NK-92 treated with Interleukin-12 subunit alpha and Interleukin-12 subunit beta, amount 100 ng/mL, for 24 hours (cell line): ENCODE results near the gene ZNF276.

Experiments
- DNase-seq: peaks from one replicate; lab custom pipeline; 2025; lab: John Stamatoyannopoulos, UW

Gene ZNF276

DNA sequence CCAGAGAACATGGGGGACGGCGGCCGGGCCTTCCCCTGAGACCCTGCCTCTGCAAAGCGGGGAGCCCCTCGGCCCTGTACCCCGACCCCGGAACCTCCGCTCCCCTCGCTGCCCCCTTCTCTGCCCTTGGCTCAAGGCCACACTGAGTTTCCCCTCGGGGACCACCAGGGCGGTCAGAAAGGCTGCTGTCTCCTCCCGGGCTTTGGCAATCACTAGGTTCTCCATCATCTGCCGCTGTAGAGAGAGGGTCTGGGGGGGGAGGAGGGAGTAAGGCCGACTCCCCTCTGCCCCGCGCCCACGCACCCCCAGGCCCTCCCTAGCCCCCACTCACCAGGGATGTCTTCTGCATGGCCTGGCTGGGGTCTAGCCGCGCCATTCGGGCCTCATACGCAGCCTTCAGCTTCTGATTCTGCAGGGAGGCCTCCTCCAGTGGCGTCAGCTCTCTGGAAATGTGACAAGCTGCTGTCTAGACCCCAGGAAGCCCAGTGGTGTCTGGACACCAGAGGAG lies 9.0 kb upstream of the ZNF276 start:
- no peak for DNase-seq

DNA sequence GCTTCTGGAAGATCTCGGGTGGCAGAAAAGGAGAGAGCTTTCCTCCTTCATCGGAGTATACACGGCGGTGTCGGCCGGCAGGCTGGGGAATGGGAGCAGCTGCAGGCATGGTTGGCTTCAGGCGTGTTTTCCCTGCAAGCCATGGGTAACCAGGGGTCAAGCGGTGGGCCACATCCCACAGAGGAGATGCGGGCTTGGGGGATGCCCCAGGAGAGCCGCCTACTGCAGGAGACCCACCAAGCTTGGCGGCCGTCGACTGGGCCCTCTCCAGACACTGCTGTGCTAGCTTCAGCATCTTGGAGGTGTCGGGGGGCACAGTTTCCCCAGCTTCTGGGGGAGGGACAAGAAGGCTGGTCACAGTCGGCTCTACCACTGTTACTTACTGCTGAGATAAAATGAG lies 4.8 kb upstream of the ZNF276 start:
- no peak for DNase-seq

DNA sequence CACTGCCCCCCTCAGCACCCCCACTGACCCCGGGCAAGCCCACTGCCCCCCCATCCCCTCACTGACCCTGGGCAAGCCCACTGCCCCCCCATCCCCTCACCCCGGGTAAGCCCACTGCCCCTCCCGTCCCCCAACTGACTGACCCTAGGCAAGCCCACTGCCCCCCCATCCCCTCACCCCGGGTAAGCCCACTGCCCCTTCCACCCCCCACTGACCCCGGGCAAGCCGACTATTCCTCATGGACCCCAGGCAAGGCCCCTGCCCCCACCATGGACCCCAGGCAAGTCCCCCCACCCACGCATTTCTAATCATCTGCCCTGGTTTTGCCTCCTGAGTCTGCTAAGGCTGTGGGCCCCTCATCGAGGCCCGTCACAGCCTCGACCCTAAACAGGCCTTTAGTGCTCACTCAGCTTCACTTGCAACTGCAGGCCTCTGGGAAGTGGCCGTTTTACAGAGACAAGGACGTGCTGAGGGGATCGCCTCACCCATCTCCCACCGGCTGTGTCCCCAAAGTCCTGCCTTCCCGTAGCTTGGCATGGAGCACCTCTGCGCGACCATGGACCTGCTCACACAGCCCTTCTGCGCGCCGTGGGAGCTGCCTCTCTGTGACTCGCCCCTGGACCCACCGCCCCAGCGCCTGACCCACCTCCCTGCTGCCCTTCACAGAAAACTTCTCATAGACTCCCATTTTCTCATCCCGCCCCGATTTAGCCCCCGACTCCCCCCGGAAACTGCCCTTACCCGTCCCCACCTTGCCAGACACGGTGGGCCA lies 4.2 kb upstream of the ZNF276 start:
- DNase-seq, result no peak

DNA sequence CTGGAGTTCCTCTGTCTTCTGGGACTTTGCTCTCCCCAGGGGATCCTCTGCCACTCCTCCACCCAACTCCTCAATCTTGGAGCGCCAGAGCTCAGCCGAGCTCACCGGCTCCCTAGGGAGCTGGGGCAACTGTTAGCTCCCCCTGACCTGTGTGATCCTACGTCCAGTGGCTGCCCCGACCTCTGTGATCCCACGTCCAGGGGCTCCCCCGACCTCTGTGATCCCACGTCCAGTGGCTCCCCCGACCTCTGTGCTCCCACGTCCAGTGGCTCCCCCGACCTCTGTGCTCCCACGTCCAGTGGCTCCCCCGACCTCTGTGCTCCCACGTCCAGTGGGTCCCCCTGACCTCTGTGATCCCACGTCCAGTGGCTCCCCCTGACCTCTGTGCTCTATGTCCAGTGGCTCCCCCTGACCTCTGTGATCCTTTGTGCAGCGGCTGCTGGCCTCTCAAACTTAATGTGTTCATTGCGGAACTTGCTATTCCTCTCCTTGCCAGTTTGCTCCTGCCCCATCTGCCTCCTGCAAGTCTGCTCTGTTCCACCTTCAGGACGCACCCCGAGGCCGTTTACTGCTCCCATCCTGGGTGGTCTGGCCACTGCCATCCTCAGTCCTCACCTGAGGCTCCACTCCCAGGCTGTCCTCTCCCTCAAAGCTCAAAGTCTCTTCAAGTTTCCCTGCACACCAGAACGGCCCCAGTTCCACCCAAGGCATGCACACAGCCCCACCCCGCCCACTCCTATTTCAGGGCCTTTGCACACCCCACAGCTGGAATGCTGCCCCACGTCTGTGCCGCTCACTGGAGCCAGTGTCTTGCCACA lies 3.4 kb upstream of the ZNF276 start:
- DNase-seq, result no peak

DNA sequence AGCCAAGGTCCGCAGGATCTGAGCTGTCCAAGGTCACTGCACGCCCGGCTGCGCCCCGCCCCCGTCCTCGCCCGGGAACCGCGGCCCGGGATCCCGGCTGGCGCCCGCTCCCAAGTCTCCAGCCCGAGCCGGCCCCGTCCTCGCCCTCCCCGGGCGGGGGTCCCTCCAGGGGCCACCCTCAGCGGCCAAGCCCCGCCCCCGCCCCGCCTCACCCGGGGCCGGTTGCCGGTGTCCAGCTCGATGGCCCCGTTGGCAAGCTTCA lies 855 bp upstream of the ZNF276 start:
- no peak for DNase-seq

DNA sequence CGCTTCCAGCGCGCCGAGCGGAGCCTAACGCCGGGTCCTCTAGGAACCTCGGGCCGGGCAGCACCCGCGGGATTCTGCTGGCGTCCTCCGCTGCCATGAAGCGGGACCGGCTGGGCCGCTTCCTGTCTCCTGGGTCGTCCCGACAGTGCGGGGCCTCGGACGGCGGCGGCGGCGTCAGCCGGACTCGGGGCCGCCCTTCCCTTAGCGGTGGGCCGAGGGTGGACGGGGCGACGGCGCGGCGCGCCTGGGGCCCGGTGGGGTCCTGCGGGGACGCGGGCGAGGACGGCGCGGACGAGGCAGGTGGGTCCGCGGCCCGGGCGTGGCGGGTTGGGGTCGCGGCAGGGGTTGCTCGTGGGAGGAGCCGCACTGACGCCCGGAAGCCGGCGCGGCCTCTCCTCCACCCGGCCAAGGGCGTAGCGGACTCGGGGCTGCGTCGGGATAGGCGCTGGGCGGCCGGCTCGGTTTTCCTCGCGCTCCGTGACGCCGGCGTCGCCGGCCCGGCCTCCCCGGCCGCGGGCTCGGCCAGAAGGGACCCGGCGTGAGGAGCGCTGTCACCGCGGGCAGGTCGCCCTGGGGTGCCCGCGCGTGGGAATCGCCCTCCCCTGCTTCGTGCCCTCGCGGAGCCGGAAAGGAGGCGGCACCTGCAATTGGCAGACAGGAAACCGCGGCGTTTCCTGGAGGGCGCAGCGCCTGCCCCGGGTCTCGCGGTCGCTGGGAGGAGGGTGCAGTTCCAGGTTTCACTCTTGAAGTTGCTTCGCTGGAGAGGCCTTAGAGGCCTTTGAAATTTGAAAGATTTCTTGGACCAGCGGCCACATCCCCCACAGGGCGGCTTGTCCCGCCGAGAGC lies 432 bp downstream of the ZNF276 start:
- DNase-seq, result peak; percentile 59

DNA sequence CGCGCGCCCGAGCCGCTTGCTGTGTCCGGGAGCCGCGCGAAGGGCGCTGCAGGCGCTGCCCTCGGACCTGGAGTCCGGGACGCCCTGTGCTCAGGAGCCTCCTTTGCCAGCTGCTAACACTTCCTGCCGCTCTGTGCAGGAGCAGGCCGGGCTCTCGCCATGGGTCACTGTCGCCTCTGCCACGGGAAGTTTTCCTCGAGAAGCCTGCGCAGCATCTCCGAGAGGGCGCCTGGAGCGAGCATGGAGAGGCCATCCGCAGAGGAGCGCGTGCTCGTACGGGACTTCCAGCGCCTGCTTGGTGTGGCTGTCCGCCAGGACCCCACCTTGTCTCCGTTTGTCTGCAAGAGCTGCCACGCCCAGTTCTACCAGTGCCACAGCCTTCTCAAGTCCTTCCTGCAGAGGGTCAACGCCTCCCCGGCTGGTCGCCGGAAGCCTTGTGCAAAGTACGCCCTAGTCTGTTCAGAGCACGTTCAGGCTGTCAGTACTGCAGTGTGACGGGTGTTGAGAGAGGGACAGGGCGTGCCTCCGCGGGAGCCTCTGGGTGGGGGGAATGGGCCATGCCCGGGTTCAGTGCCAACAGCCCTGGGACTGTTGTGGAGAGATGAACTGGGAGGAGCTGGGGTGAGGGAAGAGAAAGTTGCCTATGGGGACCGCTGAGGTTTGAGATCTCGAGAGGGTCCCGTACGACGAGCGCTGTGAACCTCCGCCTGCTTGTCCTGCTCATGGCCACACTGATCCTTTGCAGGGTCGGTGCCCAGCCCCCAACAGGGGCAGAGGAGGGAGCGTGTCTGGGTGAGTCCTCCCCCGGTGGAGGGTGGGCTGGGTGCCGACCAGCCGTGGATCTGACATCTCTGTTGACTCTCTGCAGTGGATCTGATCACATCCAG lies 1.3 kb downstream of the ZNF276 start:
- DNase-seq, result peak; percentile 67

DNA sequence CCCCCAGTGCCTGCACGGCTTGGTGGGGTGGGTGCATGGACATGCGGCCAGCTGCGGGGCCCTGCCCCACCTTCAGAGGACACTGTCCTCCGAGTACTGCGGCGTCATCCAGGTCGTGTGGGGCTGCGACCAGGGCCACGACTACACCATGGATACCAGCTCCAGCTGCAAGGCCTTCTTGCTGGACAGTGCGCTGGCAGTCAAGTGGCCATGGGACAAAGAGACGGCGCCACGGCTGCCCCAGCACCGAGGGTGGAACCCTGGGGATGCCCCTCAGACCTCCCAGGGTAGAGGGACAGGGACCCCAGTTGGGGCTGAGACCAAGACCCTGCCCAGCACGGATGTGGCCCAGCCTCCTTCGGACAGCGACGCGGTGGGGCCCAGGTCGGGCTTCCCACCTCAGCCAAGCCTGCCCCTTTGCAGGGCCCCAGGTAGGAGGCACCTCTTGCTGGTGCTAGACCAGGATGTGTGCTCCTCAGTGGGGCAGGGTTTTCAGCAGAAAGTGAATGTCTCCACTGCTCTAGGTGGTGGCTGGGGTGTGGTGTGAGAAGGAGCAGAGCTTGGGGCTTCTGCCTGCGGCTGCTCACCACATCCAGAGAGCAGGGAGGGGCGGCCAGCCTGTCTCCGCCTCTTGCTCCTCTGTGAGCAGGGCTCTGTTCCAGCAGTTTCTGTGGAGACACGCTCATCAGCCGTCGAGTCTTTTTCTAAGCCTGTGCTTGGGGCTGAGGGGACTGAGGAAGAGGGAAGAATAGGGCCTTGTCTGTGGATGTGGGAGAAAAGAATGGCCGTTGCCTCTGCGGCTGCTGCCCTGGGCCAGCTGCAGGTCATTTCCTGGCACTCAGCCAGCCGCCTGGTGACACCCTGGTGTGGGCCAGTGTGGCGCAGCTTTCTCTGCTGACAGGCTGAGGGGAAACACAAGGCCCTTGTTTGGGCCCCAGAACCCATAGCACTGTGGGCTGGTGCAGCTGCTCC lies 2.2 kb downstream of the ZNF276 start:
- DNase-seq, result peak; percentile 68

DNA sequence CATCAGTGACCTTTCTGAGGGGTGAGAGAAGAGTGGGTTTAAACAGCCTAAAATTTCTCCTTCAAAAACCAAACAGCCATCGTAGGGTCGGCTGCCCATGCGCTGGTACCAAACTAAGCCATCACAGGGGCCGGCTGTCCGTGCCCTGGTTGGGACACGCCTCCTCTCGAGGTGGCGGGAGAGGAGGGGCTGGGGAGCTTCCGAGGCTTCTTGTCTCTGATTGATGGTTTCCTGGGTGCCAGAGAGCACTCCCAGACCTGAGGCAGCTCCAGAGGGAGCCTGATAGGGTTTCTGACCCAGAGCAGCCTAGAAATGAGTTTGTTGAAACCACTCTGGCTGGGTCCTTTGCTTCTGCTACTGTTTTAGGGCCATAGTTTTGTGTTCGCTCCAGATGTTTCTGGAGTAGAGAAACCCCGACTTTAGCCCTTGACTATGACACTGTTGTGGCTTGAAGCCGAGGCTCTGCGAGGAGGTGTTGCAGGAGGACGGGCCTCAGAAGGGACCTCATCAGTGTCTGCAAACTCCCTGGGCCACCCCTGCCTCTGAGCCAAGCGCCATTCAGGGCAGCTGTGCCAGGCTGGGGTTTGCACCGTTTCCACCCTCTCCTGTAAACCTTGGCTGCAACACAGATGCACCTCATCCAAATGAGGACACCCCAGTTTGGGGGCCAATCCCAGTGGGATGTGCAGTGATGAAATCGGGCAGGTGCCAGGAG lies 6.2 kb downstream of the ZNF276 start:
- no peak for DNase-seq

DNA sequence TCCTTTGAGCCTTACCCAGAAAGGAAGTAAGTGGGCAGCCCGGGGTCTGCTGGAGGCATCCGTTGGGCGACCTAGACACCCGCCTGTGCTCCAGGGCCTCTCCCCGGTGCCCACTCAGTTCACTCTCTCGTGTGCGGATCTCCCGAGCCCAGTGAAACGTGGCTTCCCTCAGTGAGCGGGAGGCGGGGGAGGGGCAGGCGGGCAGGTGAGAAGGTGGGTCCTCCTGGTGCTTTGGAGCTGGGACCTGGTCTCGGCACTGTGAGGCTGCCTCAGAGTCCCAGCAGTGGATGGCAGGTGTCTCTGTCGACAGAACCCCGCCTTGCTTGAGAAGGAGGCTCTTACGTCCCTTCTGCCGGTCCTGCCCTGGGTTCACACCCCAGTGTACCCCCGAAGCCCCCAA lies 8.0 kb downstream of the ZNF276 start:
- no peak for DNase-seq

DNA sequence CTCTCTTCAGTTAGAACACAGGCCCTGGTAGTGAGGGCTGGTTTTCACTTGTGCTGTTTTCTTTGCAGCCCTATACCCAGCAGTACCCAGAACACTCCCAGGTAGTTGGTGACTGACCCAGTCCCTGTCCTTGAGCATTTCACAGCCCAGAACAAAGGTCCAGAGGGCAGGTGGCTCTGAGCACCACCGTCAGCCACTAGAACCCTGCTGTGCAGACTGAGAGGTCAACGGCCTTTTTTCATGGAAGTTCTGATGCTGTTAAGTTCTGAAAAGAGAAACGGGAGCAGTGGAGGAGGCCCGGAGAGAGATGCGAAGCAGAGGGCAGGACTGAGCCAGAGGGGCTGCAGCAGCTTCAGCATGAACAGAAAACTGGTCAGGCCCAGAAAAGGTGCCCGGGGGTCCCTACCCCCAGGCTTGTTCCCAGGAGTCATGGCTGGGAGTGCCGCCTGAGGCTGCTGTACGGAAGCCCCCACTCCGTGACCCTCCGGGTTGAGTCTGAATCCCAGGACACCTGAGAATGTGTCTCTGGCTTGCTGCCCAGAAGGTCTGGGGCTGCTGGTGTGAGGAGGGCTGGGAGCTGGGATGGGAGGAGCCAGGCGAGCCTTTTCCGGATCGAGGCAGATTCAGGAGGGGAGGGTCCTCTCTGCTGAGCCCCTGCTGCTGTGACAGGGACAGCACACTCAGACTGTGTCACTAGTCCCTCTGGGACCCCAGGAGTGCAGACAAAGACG lies 8.7 kb downstream of the ZNF276 start:
- no peak for DNase-seq

DNA sequence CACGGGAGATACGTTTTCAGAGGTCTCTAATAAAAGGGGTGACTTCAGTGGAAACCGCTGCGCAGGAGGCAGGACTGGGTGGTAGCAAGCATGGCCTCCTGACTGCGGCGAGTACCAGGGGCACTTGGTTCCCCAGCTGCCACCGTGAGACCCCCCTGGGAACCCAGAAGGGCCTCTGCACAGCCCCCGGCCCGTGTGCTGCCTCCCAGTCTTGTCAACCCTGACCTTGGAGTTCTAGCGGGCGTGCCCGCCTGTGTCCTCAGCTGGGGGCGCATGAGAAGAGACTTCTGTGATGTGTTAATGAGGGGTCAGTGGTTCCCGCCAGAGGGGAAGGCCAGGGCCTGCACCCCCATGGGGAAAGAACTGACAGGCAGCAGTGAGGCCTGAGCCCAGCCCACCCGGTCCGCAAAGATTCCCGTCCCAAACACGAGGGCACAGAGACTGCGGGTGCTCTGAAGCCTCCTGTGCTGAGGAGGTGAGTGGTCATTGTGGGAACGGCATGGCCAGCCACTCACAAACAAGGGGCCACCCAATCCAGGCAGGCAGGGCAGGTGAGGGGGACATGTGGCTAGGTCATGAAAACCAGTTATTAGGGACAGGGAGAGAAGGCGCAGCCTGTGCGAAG lies 9.4 kb downstream of the ZNF276 start:
- DNase-seq, result no peak

DNA sequence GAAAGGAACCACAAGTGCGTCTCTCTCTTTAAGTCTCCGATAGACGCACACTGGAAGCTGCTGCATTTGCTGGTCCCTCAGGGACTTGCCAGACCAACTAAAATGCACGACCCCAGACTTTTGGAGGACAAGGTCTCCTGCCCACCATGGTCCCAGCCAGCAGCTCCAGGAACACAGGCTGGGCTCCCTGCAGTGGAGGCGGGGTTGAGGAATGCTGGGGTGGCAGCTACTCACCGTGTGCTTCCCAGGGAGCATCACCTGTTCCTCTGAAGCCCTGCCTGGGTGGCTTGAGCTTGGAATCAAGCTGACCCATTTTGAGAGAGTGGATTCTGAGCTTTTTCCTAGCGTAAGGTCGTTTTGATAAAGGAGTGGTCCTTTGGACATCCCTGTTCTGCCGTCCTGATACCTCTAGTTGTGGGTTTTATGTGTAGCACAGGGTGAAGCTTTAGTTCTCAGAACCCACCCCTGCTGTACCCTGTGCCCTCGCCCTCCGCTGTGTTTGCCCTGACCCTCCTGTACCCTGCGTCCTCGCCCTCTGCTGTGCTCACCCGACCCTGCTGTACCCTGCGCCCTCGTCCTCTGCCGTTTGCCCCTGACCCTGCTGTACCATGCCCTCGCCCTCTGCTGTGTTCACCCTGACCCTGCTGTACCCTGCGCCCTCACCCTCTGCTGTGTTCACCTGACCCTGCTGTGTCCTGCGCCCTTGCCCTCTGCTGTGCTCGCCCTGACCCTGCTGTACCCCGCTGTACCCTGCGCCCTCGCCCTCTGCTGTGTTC lies 11.0 kb downstream of the ZNF276 start:
- DNase-seq, result no peak

DNA sequence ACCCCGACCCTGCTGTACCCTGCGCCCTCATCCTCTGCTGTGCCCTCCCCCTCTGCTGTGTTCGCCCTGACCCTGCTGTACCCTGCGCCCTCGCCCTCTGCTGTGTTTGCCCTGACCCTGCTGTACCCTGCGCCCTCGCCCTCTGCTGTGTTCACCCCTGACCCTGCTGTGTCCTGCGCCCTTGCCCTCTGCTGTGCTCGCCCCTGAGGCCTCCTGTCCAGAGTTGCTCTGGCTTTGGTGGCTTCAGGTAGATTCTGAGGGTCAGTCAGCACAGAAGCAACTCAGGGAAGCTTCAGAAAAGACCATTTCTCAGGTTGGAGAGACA lies 11.5 kb downstream of the ZNF276 start:
- DNase-seq, result no peak

DNA sequence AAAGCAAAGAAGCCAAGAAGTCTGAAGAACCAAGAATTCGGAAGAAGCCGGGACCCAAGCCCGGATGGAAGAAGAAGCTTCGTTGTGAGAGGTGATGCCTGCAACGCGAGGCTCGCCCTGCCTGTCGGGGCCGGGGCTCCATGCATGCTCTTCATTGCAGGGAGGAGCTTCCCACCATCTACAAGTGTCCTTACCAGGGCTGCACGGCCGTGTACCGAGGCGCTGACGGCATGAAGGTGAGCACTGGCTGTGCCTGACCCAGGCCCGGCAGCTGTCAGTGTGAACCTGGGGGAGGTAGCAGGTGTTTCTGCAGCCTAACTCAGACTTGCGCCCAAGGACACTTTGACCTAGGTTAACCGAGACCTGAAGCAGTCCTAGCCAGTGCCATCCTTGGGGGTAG lies 12.0 kb downstream of the ZNF276 start:
- DNase-seq, result no peak

DNA sequence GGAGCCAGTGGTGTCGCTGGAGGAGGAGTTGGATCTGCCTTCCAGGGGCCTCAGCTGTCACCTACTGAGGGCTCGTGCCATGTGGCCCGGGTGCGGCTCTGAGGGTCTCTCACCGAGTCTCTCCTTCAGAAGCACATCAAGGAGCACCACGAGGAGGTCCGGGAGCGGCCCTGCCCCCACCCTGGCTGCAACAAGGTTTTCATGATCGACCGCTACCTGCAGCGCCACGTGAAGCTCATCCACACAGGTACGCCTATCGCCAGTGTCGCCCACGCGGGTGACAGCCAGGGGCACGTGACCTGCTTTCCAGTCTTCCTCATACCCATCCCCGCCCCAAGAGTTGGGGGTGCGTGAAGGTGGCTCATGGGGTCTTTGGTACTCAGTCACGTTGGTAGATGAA lies 12.5 kb downstream of the ZNF276 start:
- no peak for DNase-seq

DNA sequence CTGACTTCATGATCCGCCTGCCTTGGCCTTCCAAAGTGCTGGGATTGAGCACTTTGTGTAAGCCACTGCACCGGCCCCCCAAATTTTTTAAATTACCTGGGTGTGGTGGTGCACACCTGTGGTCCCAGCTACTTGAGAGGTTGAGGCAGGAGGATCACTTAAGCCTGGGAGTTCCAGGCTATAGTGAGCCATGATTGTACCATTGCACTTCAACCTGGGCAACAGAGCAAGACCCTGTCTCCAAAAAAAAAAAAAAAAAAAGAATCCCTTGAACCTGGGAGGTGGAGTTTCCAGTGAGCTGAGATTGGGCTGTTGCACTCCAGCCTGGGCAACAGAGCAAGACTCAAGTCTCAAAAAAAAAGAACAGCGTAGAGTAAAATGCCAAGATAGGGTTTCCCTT lies 15.2 kb downstream of the ZNF276 start:
- DNase-seq, result no peak
